ENCODE measurements around the gene ZNF397. TPM values are rescaled to one million over a fixed set of nuclear protein-coding genes. Genes with fewer than 3 reads are reported as not detected.

ZNF397 gene
- total RNA-seq, 1 experiment from 2014 or later, result 35.3 TPM

GRCh38 chr18:35253655-35254287 is 12.9 kb downstream of the ZNF397 start:
- no CpG with 5 or more reads among the region's 4 CpGs for WGBS (ENCODE audit: extremely low coverage, insufficient read length, low lambda C conversion rate)

More at GRCh38 chr18:35253655-35254287, 12.9 kb downstream of the ZNF397 start:
- Histone ChIP-seq H3K27ac (ENCODE audit: insufficient read length, low read depth, low read length) (no peak overlapping the region), H2BK20ac (ENCODE audit: low read depth, low read length, poor library complexity, severe bottlenecking) (no peak overlapping the region), H3K79me2 (ENCODE audit: insufficient read depth, low read length) (no peaks in the 10 kb centered on the region), H3K27me3 (ENCODE audit: insufficient read depth, low read length) (no peaks in the 10 kb centered on the region; the same call in 1 of the 2 replicates), H4K8ac (replicated peaks; ENCODE audit: insufficient read length, low read depth, low read length) (no peak overlapping the region), H3K23me2 (ENCODE audit: insufficient read length, low read depth, low read length, poor library complexity, severe bottlenecking) (no peaks in the 10 kb centered on the region), H2BK120ac (ENCODE audit: low read depth, low read length, poor library complexity, severe bottlenecking) (no peak overlapping the region), H2BK12ac (ENCODE audit: insufficient read length, low read depth, low read length) (no peak overlapping the region), H3K9me3 (ENCODE audit: control insufficient read depth, low read depth, low read length) (no peaks in the 10 kb centered on the region), H3K4ac (ENCODE audit: low read depth, low read length) (no peak overlapping the region), H3K23ac (ENCODE audit: insufficient read length, low read depth, low read length) (no peak overlapping the region), H3K4me1 (ENCODE audit: insufficient read depth, low read length) (no peaks in the 10 kb centered on the region), H3K4me2 (ENCODE audit: insufficient read depth, insufficient read length, low read length) (no peak overlapping the region), H2AFZ (ENCODE audit: low read length) (no peak overlapping the region), H2BK15ac (ENCODE audit: low read depth, low read length) (no peak overlapping the region), H3K18ac (ENCODE audit: insufficient read length, low read depth, low read length) (no peak overlapping the region), H3K79me1 (ENCODE audit: insufficient read depth, low read depth, low read length, poor library complexity, severe bottlenecking) (no peaks in the 10 kb centered on the region), H4K5ac (ENCODE audit: insufficient read length, low read depth, low read length) (no peak overlapping the region), H2BK5ac (ENCODE audit: insufficient read length, low read length) (no peak overlapping the region), H3K56ac (ENCODE audit: insufficient read length, low read depth, low read length) (no peak overlapping the region), H4K91ac (ENCODE audit: insufficient read length, low read depth, low read length) (no peak overlapping the region), H3K9ac (ENCODE audit: extremely low read depth, insufficient read length, low read length) (no peak overlapping the region), H3K14ac (ENCODE audit: insufficient read depth, low read length) (no peak overlapping the region), H4K20me1 (ENCODE audit: control insufficient read depth, insufficient read depth, insufficient read length) (no peaks in the 10 kb centered on the region), H2AK5ac (ENCODE audit: insufficient read length, low read length) (no peak overlapping the region), H3T11ph (ENCODE audit: low read length) (no peak overlapping the region)
- Mint-ChIP-seq H3K27me3 (ENCODE audit: low read depth) (no peaks in the 10 kb centered on the region), H3K27ac (no peak overlapping the region), H3K36me3 (ENCODE audit: insufficient read depth in 1 of 3, low read depth in 3 of 3) (peaks cover 49 to 74% (median 55%) of the 10 kb centered on the region in 3 experiments), H3K4me1 (no peaks in the 10 kb centered on the region), H3K9me3 (peaks cover 0 to 7% of the 10 kb centered on the region in 2 experiments; a peak in 3 of 5 replicates), H3K4me3 (no peak overlapping the region)
- no peak for TF ChIP-seq CTCF (conservative IDR thresholded peaks at IDR 0.05)
- DNase-seq, result no peak

Data from H9 (cell line).